Raji (cell line): ENCODE measurements around the gene MYCBP.

Experiments used
- POLR2A ChIP-seq: IDR thresholded peaks from 2 replicates; pipeline ENCODE4 v1.6.1; 2011; ENCODE audit warnings: low read depth, low read length, control low read depth; ENCODE audit not compliant: insufficient read depth

Gene MYCBP

DNA sequence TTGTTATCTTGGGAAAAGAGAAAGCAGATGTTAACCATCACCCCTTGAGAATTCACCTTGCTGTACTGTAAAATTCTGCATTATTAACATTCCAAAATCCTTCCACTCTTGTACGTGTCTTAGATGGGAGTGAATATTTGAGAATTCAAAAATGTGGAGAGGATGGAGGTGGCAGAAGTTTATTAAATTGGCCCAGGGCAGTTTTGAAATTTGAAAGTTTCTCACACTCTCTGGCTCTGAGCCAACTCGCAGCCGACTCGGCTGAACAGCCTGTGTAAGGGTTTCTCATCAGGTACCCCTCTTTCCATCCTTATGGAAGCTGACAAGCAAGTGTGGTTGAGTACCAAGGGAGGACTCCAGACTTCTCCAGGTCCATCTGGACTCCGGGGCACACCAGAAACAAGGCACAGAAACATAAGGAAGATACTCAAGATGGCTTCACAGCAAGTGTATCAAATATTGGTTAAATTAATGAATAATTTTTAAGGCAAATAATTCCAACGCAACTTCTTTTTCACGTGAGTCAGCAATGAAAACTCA, 58.6 kb downstream of the MYCBP start:
- no peak for TF ChIP-seq POLR2A

DNA sequence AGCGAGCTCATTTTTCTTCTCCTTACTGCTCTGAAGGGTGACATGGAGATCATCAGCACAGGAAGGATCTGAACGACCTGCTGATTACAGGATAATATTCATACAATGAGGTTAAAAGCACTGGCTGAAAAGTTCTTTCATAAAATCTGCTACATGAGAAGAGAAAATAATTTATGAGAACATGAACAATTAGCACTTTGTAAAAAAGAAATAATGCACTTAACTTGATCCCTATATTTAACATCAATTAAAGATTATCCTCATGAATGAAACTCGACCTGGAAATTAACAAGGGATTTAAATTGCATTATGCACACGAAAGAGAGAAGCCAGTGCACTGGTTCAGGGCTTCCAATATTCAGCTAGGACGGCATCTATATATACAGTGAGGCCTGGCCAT, 60.2 kb downstream of the MYCBP start:
- TF ChIP-seq POLR2A = no peak
